HEK293T (cell line): Measurements from ENCODE around the gene ZNF254.

Experiments used
- ARNT ChIP-seq: fragments of 450-650 bp; IDR thresholded peaks from 2 replicates; pipeline ENCODE4 v1.6.1; 2017; ENCODE audit warnings: mild to moderate bottlenecking
- BHLHE40 ChIP-seq: fragments of 450-650 bp; IDR thresholded peaks from 2 replicates; pipeline ENCODE4 v1.6.1; 2016; ENCODE audit warnings: mild to moderate bottlenecking, moderate library complexity, borderline replicate concordance
- ELF4 ChIP-seq: fragments of 450-650 bp; IDR thresholded peaks from 2 replicates; pipeline ENCODE4 v1.6.1; 2017; ENCODE audit warnings: antibody characterized with exemption
- FOXA1 ChIP-seq: fragments of 450-650 bp; IDR thresholded peaks from 2 replicates; pipeline ENCODE4 v1.6.1; 2016; ENCODE audit warnings: mild to moderate bottlenecking
- FOXM1 ChIP-seq: fragments of 450-650 bp; IDR thresholded peaks from 2 replicates; pipeline ENCODE4 v1.6.1; 2017; ENCODE audit warnings: mild to moderate bottlenecking, borderline replicate concordance
- HDGF ChIP-seq: fragments of 450-650 bp; IDR thresholded peaks from 2 replicates; pipeline ENCODE4 v1.6.1; 2017; ENCODE audit warnings: antibody characterized with exemption, borderline replicate concordance
- L3MBTL2 ChIP-seq: fragments of 450-650 bp; conservative IDR thresholded peaks from 2 replicates; pipeline ENCODE4 v1.6.1; 2016; ENCODE audit warnings: mild to moderate bottlenecking
- NFRKB ChIP-seq: fragments of 450-650 bp; IDR thresholded peaks from 2 replicates; pipeline ENCODE4 v1.6.1; 2016; ENCODE audit warnings: mild to moderate bottlenecking, moderate library complexity
- PKNOX1 ChIP-seq: fragments of 450-650 bp; IDR thresholded peaks from 2 replicates; pipeline ENCODE4 v1.6.1; 2016
- SP1 ChIP-seq: fragments of 450-650 bp; IDR thresholded peaks from 2 replicates; pipeline ENCODE4 v1.6.1; 2017
- SUZ12 ChIP-seq: fragments of 450-650 bp; IDR thresholded peaks from 2 replicates; pipeline ENCODE4 v1.6.1; 2016; ENCODE audit warnings: mild to moderate bottlenecking
- TARDBP ChIP-seq: fragments of 450-650 bp; IDR thresholded peaks from 2 replicates; pipeline ENCODE4 v1.6.1; 2016
- ZNF384 ChIP-seq: fragments of 450-650 bp; IDR thresholded peaks from 2 replicates; pipeline ENCODE4 v1.6.1; 2016

- TF ChIP-seq ELF4: no peak
- TF ChIP-seq SP1: no peak
- no peak for TF ChIP-seq FOXM1
- TF ChIP-seq SUZ12: no peak
- no peak for TF ChIP-seq ZNF384
- no peak for TF ChIP-seq PKNOX1
- TF ChIP-seq BHLHE40: no peak
- no peak for TF ChIP-seq FOXA1
- no peak for TF ChIP-seq ARNT
- TF ChIP-seq HDGF: no peak
- no peak for TF ChIP-seq L3MBTL2
- TF ChIP-seq TARDBP: no peak
- TF ChIP-seq NFRKB: no peak
Observed at GRCh38 chr19:24063295-24063694, 23.7 kb upstream of the ZNF254 start.
